Measurements from ENCODE around the gene AFAP1. TPM values are rescaled to one million over a fixed set of nuclear protein-coding genes. Genes with fewer than 3 reads are reported as not detected.

Gene AFAP1, protein sequence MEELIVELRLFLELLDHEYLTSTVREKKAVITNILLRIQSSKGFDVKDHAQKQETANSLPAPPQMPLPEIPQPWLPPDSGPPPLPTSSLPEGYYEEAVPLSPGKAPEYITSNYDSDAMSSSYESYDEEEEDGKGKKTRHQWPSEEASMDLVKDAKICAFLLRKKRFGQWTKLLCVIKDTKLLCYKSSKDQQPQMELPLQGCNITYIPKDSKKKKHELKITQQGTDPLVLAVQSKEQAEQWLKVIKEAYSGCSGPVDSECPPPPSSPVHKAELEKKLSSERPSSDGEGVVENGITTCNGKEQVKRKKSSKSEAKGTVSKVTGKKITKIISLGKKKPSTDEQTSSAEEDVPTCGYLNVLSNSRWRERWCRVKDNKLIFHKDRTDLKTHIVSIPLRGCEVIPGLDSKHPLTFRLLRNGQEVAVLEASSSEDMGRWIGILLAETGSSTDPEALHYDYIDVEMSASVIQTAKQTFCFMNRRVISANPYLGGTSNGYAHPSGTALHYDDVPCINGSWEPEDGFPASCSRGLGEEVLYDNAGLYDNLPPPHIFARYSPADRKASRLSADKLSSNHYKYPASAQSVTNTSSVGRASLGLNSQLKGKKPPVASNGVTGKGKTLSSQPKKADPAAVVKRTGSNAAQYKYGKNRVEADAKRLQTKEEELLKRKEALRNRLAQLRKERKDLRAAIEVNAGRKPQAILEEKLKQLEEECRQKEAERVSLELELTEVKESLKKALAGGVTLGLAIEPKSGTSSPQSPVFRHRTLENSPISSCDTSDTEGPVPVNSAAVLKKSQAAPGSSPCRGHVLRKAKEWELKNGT
- 28.7 TPM for total RNA-seq
- long read RNA-seq, full-length matches to known transcripts = 10 of 34 reads
- long read RNA-seq, partial matches to known transcripts = 4 of 34 reads
- long read RNA-seq, other reads (novel, unspliced or antisense) = 20 of 34 reads

DNA sequence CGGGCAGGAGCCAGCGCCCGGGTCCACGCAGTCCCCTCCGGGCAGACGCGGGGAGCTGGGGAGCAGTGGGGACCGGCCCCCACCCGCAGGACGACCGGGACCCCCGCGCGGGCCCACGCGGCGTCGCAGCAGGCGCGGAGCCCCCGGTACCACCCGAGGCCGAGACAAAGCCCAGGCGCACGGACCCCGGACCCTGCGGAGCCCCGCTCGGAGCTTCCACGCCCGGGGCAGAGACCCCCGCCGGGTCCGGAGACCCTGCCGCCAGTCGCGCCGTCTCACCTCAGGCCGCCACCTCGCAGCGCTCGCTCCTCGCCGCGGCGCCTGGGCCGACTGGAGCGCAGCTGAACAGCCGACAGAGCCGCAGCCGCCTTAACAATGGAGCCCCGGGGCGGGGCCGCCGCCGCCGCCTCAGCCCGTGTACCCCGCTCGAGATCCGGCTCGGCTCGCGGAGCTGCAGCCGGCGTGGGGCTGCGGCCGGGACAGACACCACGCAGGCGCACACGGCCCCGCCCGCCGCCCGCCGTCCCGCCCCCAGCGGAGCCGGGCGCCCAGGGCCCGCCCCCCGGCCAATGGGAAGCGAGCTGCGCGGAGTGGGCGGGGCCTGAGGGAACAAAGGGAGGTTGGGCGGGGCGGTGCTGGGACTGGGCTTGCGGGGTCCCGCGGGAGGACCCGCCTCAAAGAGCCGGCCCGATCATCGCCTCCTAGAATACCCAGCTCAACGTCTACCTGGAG, at the start of gene AFAP1:
AFAP1 (minus strand) TSS at position 485 of the 732 bp plus-strand sequence. CDS start 67,783 bp downstream, outside the sequence.
- no peaks in the 10 kb centered on the region for H3K36me3 ChIP-seq
- peak within 1 kb of the TSS; percentile 91 for H3K27ac ChIP-seq
- peaks cover 17% of the 10 kb centered on the region for H3K4me1 ChIP-seq
- DNase-seq (peak; percentile 92), ATAC-seq (peak; percentile 98)
- intact Hi-C loops (cut with DNase I) = no loop called here
- H3K27me3 ChIP-seq = no peaks in the 10 kb centered on the region
- H3K9me3 ChIP-seq = no peaks in the 10 kb centered on the region
- TF ChIP-seq, protein P1, sequence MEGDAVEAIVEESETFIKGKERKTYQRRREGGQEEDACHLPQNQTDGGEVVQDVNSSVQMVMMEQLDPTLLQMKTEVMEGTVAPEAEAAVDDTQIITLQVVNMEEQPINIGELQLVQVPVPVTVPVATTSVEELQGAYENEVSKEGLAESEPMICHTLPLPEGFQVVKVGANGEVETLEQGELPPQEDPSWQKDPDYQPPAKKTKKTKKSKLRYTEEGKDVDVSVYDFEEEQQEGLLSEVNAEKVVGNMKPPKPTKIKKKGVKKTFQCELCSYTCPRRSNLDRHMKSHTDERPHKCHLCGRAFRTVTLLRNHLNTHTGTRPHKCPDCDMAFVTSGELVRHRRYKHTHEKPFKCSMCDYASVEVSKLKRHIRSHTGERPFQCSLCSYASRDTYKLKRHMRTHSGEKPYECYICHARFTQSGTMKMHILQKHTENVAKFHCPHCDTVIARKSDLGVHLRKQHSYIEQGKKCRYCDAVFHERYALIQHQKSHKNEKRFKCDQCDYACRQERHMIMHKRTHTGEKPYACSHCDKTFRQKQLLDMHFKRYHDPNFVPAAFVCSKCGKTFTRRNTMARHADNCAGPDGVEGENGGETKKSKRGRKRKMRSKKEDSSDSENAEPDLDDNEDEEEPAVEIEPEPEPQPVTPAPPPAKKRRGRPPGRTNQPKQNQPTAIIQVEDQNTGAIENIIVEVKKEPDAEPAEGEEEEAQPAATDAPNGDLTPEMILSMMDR (IDR thresholded peaks at IDR 0.05) = no peak
- H3K4me3 ChIP-seq = peak within 1 kb of the TSS; percentile 88

DNA sequence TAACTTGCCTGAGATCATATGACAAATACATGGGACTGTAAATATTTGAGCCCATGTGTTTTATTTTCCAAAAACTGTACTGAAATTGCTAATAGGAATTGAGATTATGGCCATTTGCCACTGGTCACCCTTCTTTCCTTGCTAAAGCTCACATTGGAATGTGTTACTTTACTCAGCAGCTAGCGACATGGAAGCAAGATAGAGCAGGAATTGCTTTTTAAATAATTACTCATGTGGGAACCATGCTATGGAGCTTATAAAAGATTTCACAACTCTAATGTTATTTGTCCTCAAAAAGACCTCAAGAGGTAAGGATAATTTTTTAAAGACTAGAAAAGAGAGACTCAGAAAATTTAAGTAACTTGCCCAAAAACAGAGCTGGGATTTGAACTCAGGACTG, 48.8 kb upstream of the AFAP1 start:
- no peaks in the 10 kb centered on the region for H3K9me3 ChIP-seq
- no peaks in the 10 kb centered on the region for H3K27me3 ChIP-seq
- DNase-seq (no peak), ATAC-seq (no peak)
- H3K36me3 ChIP-seq = no peaks in the 10 kb centered on the region
- no peak overlapping the region for H3K27ac ChIP-seq
- peaks cover 14% of the 10 kb centered on the region for H3K4me1 ChIP-seq
- TF ChIP-seq, protein P1 (IDR thresholded peaks at IDR 0.05) = no peak
- intact Hi-C loops (cut with DNase I) = loop anchor here (5.0 kb wide), 1 partner anchor 186 kb away; no protein-coding TSS in a partner anchor
- no peak overlapping the region for H3K4me3 ChIP-seq

DNA sequence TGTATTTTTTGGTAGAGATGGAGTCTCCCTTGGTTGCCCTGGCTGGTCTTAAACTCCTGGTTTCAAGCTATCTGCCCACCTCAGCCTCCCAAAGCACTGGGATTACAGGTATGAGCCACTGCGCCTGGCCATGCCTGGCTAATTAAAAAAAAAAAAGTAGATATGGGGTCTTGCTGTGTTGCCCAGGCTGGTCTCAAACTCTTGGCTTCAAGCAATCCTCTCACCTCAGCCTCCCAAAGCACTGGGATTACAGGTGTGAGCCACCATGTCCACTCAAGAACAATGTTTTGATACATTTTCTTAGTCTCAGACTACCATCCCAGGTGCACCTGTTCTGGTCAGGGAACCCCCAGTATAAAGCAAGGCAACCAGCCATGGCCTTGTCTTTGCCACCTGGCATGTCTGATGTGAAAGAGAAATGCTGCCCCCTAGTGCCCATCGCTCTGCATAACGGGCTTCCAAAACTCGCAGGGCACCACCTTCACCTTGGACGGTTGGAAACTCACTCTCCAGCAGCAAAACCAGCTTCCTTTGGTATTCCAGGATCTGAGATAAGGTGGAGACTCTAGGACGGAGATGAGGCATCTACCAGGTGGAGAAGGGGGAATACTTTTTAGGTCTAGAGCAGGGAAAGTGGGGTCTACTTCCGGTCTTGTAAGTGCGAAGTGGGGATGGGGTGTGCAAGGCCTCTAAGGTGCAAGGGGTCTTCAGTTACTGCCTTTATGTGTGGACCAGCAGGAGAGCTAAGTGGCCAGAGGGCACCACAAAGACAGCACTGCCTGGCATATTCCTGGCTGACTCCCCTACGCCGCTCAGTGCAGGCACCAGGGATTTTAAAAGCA, 47.7 kb upstream of the AFAP1 start:
- TF ChIP-seq, protein P1 (IDR thresholded peaks at IDR 0.05) = peak; percentile 94
- intact Hi-C loops (cut with DNase I) = loop anchor here (5.0 kb wide), 1 partner anchor 185 kb away; no protein-coding TSS in a partner anchor
- no peaks in the 10 kb centered on the region for H3K36me3 ChIP-seq
- DNase-seq (peak; percentile 79), ATAC-seq (peak; percentile 90)
- H3K4me3 ChIP-seq = no peak overlapping the region
- no peaks in the 10 kb centered on the region for H3K9me3 ChIP-seq
- H3K4me1 ChIP-seq = peaks cover 14% of the 10 kb centered on the region
- H3K27me3 ChIP-seq = no peaks in the 10 kb centered on the region
- no peak overlapping the region for H3K27ac ChIP-seq

DNA sequence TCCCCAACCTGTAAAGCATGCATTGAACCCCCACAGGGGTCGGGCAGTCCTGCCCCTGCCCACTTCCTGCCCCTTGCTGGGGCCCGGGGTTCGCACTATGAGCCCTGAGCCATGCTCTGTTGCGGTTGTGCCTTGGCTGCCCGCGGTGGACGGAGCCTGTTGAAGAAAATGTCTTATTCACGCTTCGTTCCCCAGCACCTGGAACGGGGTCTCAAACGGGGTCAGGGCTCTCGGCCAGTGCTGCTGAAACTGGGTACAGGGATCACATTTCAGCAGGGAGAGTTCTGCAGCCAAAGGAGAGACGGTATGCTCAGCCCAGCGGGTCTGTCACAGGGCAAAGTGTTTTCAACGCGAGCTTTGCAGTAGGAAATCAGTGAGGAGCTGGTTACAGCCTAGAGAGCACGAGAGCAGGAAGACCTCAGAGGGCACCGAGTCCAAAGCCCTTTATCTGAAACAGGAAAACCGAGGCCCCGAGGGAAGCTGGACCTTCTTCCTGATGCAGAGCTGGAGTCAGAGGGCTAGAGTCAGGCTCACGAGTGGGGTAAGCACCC, 46.3 kb upstream of the AFAP1 start:
- intact Hi-C loops (cut with DNase I) = loop anchor here (5.0 kb wide), 1 partner anchor 184 kb away; no protein-coding TSS in a partner anchor
- Histone ChIP-seq H3K27me3 (no peaks in the 10 kb centered on the region), H3K4me3 (no peak overlapping the region), H3K27ac (no peak overlapping the region), H3K9me3 (no peaks in the 10 kb centered on the region), H3K36me3 (no peaks in the 10 kb centered on the region), H3K4me1 (peaks cover 14% of the 10 kb centered on the region)
- ATAC-seq = no peak
- DNase-seq = no peak
- TF ChIP-seq, protein P1 (IDR thresholded peaks at IDR 0.05) = no peak
